HG03196 (cell line): Measurements from ENCODE around the gene IL17RD.

Source experiments
- ATAC-seq: cut with Tn5 transposase; IDR thresholded peaks from one replicate; pipeline ENCODE4 v1.9.1; 2021; ENCODE audit not compliant: unreplicated experiment

Gene IL17RD

DNA sequence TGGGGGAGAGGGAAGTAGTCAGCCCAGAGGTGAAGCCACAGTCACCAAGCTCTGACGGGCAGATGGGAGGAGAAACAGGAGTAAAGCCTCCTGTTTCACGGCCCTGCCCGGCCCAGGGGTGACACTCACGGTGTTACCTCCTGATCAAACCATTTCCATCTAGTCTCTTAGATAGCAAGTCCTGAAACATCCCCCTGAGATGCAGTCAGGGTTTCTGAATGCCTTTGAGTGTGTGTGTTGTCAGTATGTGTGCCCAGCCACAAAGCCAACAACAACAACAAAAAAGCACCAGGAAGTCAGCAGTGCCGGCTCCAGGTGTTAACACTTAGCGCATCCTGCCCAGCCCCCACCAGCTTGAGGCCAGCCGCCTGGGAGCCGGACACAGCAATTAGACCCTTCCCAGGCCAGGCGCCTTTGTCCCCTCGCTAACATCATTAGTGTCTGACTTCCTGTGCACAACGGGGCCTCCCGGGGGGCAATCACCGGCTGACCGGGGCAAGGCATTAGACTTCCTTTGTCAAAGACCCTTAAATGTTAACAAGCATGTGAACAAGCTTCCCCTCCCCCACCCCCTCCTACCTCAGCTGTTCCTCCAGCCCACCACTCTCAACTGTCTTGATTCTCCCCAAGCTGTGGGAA, 34.5 kb downstream of the IL17RD start:
- no peak for ATAC-seq

- no peak for ATAC-seq
Measured at GRCh38 chr3:57128826-57129667, 36.1 kb downstream of the IL17RD start.

DNA sequence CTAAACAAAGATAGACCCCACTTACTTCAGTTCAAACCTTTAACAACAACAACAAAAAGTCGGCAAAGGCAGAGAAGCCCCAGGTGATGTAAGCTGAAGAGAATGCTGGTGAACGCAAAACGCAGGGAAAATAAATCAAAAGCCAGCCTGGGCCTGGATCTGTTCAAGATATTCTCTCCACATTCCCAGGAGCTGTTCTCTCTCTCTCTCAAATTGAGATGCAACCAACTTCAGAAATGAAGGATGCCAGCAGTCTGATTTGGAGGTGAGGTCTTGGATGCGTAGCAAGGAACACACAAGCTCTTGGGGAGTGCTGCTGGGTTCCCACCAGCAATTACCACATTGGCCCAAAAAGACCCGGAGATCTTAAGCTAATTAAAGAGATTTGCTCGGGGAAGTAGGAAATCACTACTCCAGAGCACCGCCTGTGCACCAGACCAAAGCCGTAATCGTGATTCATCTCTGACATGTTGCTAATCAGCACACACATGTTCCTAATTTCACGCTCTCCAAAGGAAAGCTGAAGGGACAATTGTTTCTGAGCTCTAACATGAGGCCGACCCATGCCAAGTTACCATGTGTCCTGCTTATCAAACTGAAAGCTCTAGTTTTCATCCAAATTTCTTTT, 37.1 kb downstream of the IL17RD start:
- ATAC-seq = no peak

GRCh38 chr3:57126244-57126643, 38.9 kb downstream of the IL17RD start:
- ATAC-seq = no peak

DNA sequence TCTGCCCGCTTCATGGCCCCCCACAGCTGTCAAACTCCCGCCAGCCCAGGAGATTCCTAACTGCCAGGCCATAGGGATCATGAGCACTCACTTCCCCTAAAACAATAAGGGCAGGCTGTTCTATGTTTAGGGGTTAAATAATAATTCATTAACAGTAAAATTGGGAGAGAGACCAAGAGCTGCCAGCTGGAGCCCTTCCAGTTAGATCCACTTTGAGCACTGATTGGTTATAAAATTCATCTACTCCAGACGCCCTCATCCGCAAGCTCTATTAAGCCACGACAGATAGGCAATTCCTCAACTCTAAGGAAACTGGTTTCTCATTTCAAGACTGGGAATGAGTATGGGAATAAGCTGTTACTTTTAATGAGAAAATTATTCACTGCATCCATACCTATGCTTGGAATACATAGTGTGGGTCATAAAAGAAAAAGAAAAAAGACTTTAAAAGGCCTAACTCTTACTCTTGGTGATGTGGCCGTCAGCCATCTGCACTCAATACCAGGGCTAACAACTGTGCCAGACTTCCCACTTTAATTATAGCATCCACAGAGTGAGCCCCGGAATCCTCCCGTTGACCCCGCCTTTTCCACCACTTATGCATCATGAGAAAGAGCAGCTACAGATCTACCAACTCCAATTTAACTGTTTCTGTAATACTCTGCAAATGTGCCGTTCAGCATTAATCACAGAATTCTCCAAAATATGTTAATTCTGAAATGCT, 44.5 kb downstream of the IL17RD start:
- no peak for ATAC-seq

DNA sequence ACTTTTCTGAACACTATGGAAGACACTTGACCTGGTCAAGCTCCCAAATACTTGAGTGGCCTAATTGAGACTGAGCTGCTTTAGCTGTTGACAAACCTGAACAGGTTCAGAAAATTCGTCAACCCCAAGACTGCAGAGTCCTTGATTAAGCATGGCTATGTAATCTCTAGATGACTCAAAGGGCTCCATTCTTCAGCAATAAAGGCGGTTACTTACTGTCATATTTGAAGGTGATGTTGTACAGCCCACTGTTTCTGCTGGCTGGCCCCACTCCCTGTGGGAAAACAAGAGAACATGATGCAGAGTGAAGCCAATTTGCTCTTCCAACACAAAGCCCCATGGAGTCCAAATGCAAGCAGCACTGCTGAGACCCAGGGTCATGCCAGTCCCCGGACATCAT, 45.1 kb downstream of the IL17RD start:
- ATAC-seq = no peak

DNA sequence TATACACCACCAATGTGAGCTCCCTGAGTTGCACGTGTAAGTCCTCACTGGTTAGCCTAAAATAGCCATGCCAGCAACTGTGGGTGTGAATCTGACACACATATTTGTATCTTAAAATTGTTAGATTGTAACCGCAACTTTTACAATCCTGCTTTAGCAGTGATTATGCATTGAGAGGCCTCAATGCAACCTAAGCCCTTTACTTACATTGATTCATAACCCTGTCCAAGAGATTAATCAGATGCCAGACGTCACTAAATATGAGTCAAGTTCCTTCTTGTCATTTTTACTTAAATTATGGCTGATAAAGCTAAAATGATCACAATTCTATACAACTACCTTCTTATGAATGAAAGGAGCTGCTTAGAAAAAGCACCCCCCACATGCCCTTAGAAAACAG, 46.9 kb downstream of the IL17RD start:
- ATAC-seq = no peak

- ATAC-seq = no peak
Measured at GRCh38 chr3:57116501-57116900, 48.7 kb downstream of the IL17RD start.

- no peak for ATAC-seq
Measured at GRCh38 chr3:57112206-57112605, 52.9 kb downstream of the IL17RD start.

DNA sequence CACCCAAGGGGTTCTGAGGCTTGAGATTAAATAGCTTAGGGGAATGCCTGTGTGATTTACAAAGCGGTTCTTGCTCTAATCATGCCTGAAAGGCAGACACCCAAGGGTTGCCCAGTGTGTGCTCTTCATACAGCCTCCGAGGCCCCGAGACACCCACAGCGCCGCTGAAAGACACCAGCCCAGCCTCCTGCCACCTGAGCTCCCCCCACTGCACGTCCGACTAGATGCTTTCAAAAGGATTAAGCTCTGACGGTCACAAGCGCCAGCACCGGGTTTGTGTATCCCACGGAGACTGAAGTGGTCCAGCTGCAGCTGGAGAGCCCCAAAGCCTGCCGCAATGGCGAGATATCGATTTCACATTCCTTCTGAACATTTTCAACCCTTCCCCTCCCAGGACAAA, 54.4 kb downstream of the IL17RD start:
- ATAC-seq = no peak

GRCh38 chr3:57110214-57110613, 54.9 kb downstream of the IL17RD start:
- no peak for ATAC-seq

GRCh38 chr3:57109437-57110199, 55.5 kb downstream of the IL17RD start:
- ATAC-seq = no peak

DNA sequence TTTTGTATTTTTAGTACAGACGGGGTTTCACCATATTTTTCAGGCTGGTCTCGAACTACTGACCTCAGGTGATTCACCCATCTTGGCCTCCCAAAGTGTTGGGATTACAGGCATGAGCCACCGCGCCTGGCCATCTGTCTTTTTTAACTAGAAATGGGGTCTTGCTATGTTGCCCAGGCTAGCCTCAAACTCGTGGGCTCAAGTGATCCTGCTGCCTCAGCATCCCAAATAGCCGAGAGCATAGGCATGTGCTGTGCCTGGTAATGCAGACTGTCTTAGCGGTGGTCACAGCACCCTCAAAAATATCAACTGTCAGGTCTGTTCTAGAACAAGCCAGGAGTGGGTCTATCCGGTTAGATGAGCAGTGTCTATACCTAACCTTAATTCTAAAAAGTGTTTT, 56.5 kb downstream of the IL17RD start:
- no peak for ATAC-seq

DNA sequence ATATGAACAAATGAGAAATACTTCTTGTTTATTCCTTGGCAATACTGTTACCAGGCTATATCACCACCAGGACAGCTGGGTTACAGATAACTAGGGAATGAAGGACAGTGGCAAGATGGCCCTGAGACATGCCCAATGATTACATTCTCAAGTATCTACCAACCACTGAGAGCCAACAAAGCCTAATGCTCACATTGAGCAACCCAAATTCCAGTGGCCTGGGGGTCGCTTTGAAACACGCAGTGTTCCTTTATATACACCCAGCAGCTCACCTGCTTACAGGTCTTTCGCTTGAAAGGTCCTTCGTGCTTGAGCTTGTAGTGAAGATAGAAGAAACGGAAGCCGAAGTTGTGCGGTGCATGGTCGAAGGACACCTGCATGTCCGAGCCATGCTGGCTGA, 59.6 kb downstream of the IL17RD start:
- ATAC-seq = no peak

DNA sequence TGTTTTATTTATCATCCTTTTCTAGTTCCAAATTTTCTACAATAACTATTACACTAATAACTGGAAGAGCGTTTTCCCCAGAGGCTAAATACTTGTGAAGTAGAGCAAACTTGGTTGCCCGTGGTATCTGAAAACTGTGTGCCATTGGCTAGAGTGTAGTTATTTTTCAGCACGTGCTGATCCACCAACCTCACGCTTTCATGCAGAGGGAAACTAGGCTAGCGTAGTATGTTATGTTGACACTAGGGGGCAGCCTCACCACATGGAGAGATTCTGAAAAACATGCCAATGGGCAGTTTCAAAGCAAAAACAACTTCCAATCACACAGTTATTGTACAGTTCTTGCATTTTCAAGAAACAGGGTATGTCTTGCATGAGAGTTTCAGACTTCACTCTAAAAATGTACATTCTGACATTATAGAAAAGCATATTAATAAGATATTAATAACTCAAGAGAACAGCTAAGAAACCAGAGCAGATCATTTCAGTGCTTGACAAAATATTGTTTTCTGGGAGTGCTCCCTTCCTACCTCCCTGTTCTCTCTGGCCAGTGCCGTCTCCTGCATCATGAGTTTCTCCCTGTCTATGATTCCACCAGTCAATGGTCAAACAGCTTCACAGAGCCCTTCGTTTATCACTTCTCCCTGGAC, 65.0 kb downstream of the IL17RD start:
- ATAC-seq = no peak

- no peak for ATAC-seq
Measured at GRCh38 chr3:57098418-57099310, 66.5 kb downstream of the IL17RD start.

DNA sequence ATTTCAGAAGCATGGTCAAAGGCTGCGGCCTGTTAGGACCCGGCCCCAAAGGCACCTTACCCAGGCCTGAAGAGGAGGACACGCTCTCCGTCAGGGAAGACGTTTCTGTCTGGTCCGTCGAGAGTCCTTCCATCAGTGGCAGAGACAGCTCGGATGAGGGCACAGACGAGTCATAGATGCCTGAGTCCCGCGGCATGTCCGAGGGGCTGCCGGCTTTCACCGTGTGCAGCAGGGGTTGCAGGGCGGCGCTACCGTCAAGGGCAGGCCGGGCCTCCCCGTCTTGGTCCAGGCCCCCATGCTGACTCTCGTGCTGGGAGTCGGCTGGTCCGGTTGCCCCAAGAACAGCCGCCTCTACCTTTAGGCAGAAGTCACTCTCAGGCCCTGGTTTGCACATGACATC, 67.6 kb downstream of the IL17RD start:
- no peak for ATAC-seq

GRCh38 chr3:57095363-57095762, 69.8 kb downstream of the IL17RD start:
- no peak for ATAC-seq

- ATAC-seq = no peak
Measured at GRCh38 chr3:57094575-57094974, 70.6 kb downstream of the IL17RD start.
